ENCODE measurements around the gene ELK4.

Gene ELK4

GRCh38 chr1:205597691-205598314 lies 34.0 kb downstream of the ELK4 start:
- TF ChIP-seq CTCF (IDR thresholded peaks at IDR 0.05; ENCODE audit: control insufficient read depth, extremely low read depth, insufficient read depth), result no peak
- DNase-seq (ENCODE audit: low read depth), result no peak
- no peak overlapping the region for H3K4me3 ChIP-seq (ENCODE audit: low read depth, low read length)

GRCh38 chr1:205596876-205597275 lies 34.9 kb downstream of the ELK4 start:
- no peak for DNase-seq (ENCODE audit: low read depth)
- no peak for TF ChIP-seq CTCF (IDR thresholded peaks at IDR 0.05; ENCODE audit: control insufficient read depth, extremely low read depth, insufficient read depth)
- H3K4me3 ChIP-seq (ENCODE audit: low read depth, low read length), result no peak overlapping the region

GRCh38 chr1:205595861-205596260 lies 36.0 kb downstream of the ELK4 start:
- no peak for DNase-seq (ENCODE audit: low read depth)
- H3K4me3 ChIP-seq (ENCODE audit: low read depth, low read length), result no peak overlapping the region
- TF ChIP-seq CTCF (IDR thresholded peaks at IDR 0.05; ENCODE audit: control insufficient read depth, extremely low read depth, insufficient read depth), result no peak

GRCh38 chr1:205595435-205595834 lies 36.4 kb downstream of the ELK4 start:
- no peak for DNase-seq (ENCODE audit: low read depth)
- no peak for TF ChIP-seq CTCF (IDR thresholded peaks at IDR 0.05; ENCODE audit: control insufficient read depth, extremely low read depth, insufficient read depth)
- no peak overlapping the region for H3K4me3 ChIP-seq (ENCODE audit: low read depth, low read length)

GRCh38 chr1:205594846-205595245 lies 37.0 kb downstream of the ELK4 start:
- H3K4me3 ChIP-seq (ENCODE audit: low read depth, low read length), result no peak overlapping the region
- no peak for DNase-seq (ENCODE audit: low read depth)
- TF ChIP-seq CTCF (IDR thresholded peaks at IDR 0.05; ENCODE audit: control insufficient read depth, extremely low read depth, insufficient read depth), result no peak

- no peak for DNase-seq (ENCODE audit: low read depth)
- no peak overlapping the region for H3K4me3 ChIP-seq (ENCODE audit: low read depth, low read length)
- TF ChIP-seq CTCF (IDR thresholded peaks at IDR 0.05; ENCODE audit: control insufficient read depth, extremely low read depth, insufficient read depth), result no peak
Observed at GRCh38 chr1:205593967-205594366, 37.8 kb downstream of the ELK4 start.

GRCh38 chr1:205593532-205593931 lies 38.3 kb downstream of the ELK4 start:
- DNase-seq (ENCODE audit: low read depth), result no peak
- no peak for TF ChIP-seq CTCF (IDR thresholded peaks at IDR 0.05; ENCODE audit: control insufficient read depth, extremely low read depth, insufficient read depth)
- H3K4me3 ChIP-seq (ENCODE audit: low read depth, low read length), result no peak overlapping the region

All from LNCaP clone FGC (cell line).